Skin epidermis (tissue), 12 donors: ENCODE results near the gene PCBP3.

ENCODE experiments used
- H3K27ac ChIP-seq, 21 experiments: fragments of 200-600 bp; sonication (generic) in 11 of 21; one replicate each; pipeline ENCODE4 v1.5.0; 2020; ENCODE audit warnings: mild to moderate bottlenecking in 3 of 21, inconsistent platforms in 2 of 21, moderate library complexity in 2 of 21
- H3K4me3 ChIP-seq, 7 experiments: fragments of 200-600 bp; sonication (generic) in 2 of 7; one replicate each; pipeline ENCODE4 v1.5.0; 2020; ENCODE audit warnings: inconsistent platforms in 2 of 7, mild to moderate bottlenecking in 2 of 7, moderate library complexity in 1 of 7

Gene PCBP3

DNA sequence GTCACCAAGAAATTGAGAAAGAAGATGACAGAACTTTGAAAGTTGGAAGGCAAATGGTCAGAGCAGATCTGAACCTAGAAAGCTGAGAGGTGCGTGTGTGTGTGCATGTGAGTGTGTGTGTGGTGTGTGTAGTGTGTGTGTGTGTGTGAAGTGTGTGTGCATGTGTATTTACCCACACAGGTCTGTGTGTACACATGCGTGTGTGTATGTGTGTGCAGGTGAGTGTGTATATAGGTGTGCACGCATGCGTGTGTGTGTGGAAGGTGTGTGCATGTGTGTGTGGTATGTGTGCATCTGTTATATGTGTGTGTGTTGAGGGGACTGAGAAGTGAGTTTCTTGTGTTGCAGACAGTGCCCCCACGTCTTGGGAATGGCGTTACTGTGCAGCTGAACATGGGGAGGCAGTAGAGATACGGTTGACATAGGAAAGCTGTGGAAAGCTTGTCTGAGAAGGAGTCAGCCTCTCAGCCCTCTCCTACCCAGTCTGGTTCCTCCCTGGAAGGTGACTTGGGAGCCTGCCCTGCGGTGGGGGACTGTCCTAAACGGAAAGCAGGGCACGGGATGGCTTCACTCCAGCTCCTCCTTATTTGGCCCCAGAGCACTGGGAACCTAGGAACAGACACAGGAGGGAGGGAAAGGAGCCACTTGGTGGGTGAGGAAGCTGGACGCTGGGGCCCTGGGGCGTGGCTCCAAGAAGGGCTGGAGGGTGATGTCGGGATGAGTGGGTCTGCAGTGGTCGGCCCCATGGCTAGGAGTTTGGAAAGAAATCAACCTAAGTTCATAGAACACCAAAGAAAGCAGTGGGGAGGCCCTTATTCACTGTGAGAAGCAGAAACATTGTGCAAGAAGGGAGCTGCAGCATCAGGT lies 97.2 kb downstream of the PCBP3 start:
- Histone ChIP-seq H3K27ac (no peak overlapping the region), H3K4me3 (no peak overlapping the region)

GRCh38 chr21:45741691-45742090 lies 98.2 kb downstream of the PCBP3 start:
- no peak overlapping the region for H3K4me3 ChIP-seq

DNA sequence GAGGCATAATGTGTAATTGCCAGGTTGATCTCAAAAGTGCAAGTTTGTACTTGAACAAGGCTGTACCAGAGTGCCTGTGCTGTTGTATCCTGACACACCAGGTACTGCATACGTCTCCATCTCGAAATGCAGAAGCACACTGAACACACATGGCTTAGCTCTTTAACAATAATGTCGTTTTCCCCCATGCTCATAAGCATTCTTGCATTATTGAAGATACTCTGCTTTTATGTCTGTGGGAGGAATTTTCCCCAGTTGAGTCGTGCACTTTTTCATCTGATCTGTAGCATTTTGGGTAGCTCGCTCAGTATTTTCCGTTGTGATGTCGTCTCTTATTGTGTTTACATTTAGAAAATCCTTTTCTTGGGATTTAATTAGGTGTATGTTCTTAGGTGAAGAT lies 98.7 kb downstream of the PCBP3 start:
- no peak overlapping the region for H3K4me3 ChIP-seq
- H3K27ac ChIP-seq = no peak overlapping the region

More at GRCh38 chr21:45741691-45742090, 98.2 kb downstream of the PCBP3 start:
- H3K27ac ChIP-seq = no peak overlapping the region

GRCh38 chr21:45745256-45745655 lies 101.7 kb downstream of the PCBP3 start:
- H3K27ac ChIP-seq = no peak overlapping the region

GRCh38 chr21:45747233-45747766 lies 103.8 kb downstream of the PCBP3 start:
- Histone ChIP-seq H3K4me3 (no peak overlapping the region), H3K27ac (no peak overlapping the region)

More at GRCh38 chr21:45745256-45745655, 101.7 kb downstream of the PCBP3 start:
- no peak overlapping the region for H3K4me3 ChIP-seq

DNA sequence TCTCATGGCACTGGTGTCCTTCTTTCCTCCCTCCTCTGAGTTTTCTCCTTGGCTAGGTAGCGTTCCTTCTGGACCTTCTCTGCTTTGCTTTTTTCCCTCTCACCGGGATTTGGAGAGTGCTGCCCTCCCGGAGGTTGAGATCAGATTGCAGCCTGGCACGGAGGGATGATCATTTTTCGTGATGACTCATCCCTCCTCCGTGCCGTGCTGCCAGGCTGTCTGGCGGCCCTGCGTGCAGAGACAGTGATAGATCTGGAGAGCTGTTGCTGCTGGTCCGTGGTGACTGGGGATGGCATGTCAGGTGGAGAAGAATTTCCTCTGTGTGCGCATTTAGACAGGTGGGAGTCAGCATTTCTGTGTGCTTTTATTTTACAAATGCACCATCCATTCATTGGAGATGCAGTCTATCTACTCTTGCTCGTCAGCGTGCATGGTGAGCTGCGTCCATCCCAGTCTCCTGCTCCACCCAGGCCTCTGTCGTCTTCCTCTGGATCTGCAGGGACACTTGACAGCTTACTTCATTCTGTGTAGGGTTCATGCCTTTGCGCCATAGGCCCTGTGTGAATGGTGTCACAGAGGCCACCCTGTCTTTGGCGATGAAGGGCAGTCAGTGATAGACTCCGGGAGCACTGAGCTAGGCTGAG lies 104.4 kb downstream of the PCBP3 start:
- no peak overlapping the region for H3K27ac ChIP-seq
- no peak overlapping the region for H3K4me3 ChIP-seq

GRCh38 chr21:45748593-45748992 lies 105.1 kb downstream of the PCBP3 start:
- Histone ChIP-seq H3K27ac (no peak overlapping the region), H3K4me3 (no peak overlapping the region)

DNA sequence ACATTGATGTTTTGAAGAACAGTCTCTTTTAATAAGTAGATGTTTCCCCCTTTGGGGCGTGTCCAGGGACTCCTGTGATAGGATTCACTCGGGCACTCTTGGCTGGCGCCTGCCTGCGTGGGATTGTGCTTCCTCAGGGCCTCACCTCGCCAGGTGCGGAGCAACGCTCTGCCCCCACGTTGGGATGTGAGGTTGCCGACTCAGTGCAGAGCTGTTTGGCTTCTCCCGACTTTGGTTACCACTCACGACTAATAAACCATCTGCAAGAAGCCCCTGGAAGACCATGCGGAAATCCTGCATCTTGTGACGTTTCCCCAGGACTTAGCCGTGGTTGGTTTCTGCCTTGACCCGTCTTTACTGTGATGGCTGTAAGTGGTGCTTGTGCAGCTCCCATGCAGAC lies 106.4 kb downstream of the PCBP3 start:
- H3K27ac ChIP-seq = no peak overlapping the region
- H3K4me3 ChIP-seq = no peak overlapping the region

DNA sequence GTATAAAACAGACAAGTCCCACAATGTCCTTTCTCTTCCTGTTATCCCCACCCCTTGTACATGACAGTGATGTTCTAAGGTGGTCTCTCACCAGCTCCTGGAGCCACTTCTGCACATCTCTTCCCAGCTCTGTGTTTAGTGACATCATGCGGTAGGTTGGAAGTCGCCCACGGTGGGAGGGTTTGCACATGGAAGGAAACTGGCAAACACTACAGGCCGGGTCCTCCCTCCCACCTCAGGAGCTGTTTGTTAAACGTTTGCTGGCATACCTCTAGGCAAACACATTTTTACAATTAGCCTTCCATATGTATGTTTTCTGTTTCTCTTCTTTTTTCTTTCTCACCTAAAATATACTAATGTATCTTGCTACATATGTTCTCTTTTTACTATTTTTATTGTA lies 107.4 kb downstream of the PCBP3 start:
- H3K27ac ChIP-seq = no peak overlapping the region
- no peak overlapping the region for H3K4me3 ChIP-seq

GRCh38 chr21:45753445-45753844 lies 109.9 kb downstream of the PCBP3 start:
- Histone ChIP-seq H3K4me3 (no peak overlapping the region), H3K27ac (no peak overlapping the region)

GRCh38 chr21:45756029-45756428 lies 112.5 kb downstream of the PCBP3 start:
- H3K27ac ChIP-seq = no peak overlapping the region

GRCh38 chr21:45756669-45757068 lies 113.1 kb downstream of the PCBP3 start:
- no peak overlapping the region for H3K4me3 ChIP-seq
- H3K27ac ChIP-seq = no peak overlapping the region

More at GRCh38 chr21:45756029-45756428, 112.5 kb downstream of the PCBP3 start:
- H3K4me3 ChIP-seq = no peak overlapping the region

- H3K4me3 ChIP-seq = no peak overlapping the region
Observed at GRCh38 chr21:45761704-45762103, 118.2 kb downstream of the PCBP3 start.

GRCh38 chr21:45763074-45763473 lies 119.5 kb downstream of the PCBP3 start:
- H3K4me3 ChIP-seq = no peak overlapping the region

More at GRCh38 chr21:45761704-45762103, 118.2 kb downstream of the PCBP3 start:
- no peak overlapping the region for H3K27ac ChIP-seq

DNA sequence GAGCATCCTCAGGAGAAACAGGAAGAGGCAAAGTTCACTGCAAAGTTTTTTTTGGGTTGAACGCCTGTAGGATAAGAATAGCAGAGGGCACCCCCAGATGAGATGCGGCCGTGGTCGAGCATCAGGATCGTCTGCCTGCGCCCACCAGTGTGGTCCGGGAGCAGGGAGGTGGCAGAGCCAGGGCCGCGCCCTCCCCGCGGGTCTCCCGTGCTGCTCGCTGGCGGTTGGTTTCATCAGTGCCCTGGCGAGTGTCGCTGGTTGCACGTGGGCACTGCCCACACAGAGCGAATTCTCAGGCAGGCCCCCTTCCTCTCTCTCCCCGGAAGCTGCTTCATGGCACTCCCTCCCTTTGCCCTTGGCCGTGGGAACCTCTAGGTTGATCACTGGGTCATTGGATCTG lies 120.0 kb downstream of the PCBP3 start:
- H3K27ac ChIP-seq = peak overlapping the region in 1 of 21 experiments; percentile 55
- H3K4me3 ChIP-seq = no peak overlapping the region

More at GRCh38 chr21:45763074-45763473, 119.5 kb downstream of the PCBP3 start:
- H3K27ac ChIP-seq = peak overlapping the region in 1 of 21 experiments; percentile 55

GRCh38 chr21:45764792-45765191 lies 121.3 kb downstream of the PCBP3 start:
- Histone ChIP-seq H3K27ac (no peak overlapping the region), H3K4me3 (no peak overlapping the region)

DNA sequence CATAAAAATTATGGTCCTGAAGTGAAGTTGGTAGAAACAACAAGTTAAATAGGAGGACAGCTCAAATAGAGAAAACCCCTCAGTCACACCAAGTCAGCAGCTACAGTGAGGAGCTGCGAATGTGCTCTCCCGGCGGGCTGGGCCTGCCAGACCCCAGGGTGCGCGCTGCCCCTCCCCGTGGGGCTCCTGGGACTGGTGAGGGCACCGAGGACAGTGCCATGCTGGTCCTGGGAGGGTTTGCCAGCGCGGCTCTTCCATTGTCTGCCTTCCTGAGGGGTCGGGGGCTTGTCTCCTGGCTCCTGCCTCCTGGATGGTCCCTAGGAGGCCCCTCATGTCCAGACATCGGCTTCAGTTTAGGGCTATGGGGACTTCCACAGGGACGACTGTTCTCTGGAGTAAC lies 121.8 kb downstream of the PCBP3 start:
- H3K27ac ChIP-seq = no peak overlapping the region
- H3K4me3 ChIP-seq = no peak overlapping the region

GRCh38 chr21:45766055-45766454 lies 122.5 kb downstream of the PCBP3 start:
- no peak overlapping the region for H3K27ac ChIP-seq

DNA sequence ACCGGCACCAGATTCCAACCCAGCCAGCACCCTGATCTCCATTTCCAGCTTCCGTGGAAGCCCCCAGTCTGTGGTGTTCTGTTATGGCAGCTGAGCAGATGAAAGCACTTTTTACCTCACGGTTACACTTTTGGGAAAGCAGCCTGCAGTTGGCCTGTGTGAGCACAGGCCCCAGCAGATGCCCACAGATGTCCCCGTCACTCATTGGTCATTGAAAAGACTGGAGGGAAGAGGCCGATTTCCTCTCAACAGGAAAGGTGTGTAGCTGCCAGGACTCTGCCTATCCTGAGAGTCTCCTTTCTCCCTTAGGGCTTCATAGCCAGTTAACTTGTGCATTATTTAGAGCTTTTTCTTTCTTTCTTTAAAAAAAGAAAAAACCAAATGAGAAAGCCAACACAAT lies 123.0 kb downstream of the PCBP3 start:
- Histone ChIP-seq H3K4me3 (no peak overlapping the region), H3K27ac (peak overlapping the region in 2 of 21 experiments; percentile 29 to 43)

More at GRCh38 chr21:45766055-45766454, 122.5 kb downstream of the PCBP3 start:
- no peak overlapping the region for H3K4me3 ChIP-seq
